Skin epidermis (tissue), 12 donors: ENCODE data around the gene COL8A1.

Experiments
- H3K27ac ChIP-seq, 21 experiments: fragments of 200-600 bp; sonication (generic) in 11 of 21; one replicate each; pipeline ENCODE4 v1.5.0; 2020; ENCODE audit warnings: mild to moderate bottlenecking in 3 of 21, inconsistent platforms in 2 of 21, moderate library complexity in 2 of 21
- H3K4me3 ChIP-seq, 7 experiments: fragments of 200-600 bp; sonication (generic) in 2 of 7; one replicate each; pipeline ENCODE4 v1.5.0; 2020; ENCODE audit warnings: inconsistent platforms in 2 of 7, mild to moderate bottlenecking in 2 of 7, moderate library complexity in 1 of 7

COL8A1 gene

GRCh38 chr3:99776516-99777209, 138.3 kb downstream of the COL8A1 start:
- Histone ChIP-seq H3K27ac (no peak overlapping the region), H3K4me3 (no peak overlapping the region)

- no peak overlapping the region for H3K4me3 ChIP-seq
- no peak overlapping the region for H3K27ac ChIP-seq
These were observed 138.8 kb downstream of the COL8A1 start for GRCh38 chr3:99777210-99777549.

- Histone ChIP-seq H3K4me3 (no peak overlapping the region), H3K27ac (no peak overlapping the region)
These were observed 139.3 kb downstream of the COL8A1 start for GRCh38 chr3:99777708-99778107.

- no peak overlapping the region for H3K4me3 ChIP-seq
- peak overlapping the region in 1 of 21 experiments; percentile 27 for H3K27ac ChIP-seq
These were observed 142.4 kb downstream of the COL8A1 start for GRCh38 chr3:99780749-99781148.

GRCh38 chr3:99781761-99782160, 143.4 kb downstream of the COL8A1 start:
- H3K4me3 ChIP-seq: no peak overlapping the region
- H3K27ac ChIP-seq: no peak overlapping the region

GRCh38 chr3:99783011-99783573, 144.7 kb downstream of the COL8A1 start:
- Histone ChIP-seq H3K27ac (no peak overlapping the region), H3K4me3 (no peak overlapping the region)

- Histone ChIP-seq H3K4me3 (no peak overlapping the region), H3K27ac (no peak overlapping the region)
These were observed 150.8 kb downstream of the COL8A1 start for GRCh38 chr3:99789011-99789721.

- no peak overlapping the region for H3K4me3 ChIP-seq
- no peak overlapping the region for H3K27ac ChIP-seq
These were observed 156.1 kb downstream of the COL8A1 start for GRCh38 chr3:99794485-99794884.

GRCh38 chr3:99795573-99795972, 157.2 kb downstream of the COL8A1 start:
- no peak overlapping the region for H3K4me3 ChIP-seq
- H3K27ac ChIP-seq: no peak overlapping the region

GRCh38 chr3:99799422-99799821, 161.0 kb downstream of the COL8A1 start:
- no peak overlapping the region for H3K4me3 ChIP-seq
- H3K27ac ChIP-seq: no peak overlapping the region

- no peak overlapping the region for H3K4me3 ChIP-seq
- no peak overlapping the region for H3K27ac ChIP-seq
These were observed 164.9 kb downstream of the COL8A1 start for GRCh38 chr3:99803297-99803696.

- H3K4me3 ChIP-seq: no peak overlapping the region
These were observed 166.8 kb downstream of the COL8A1 start for GRCh38 chr3:99805160-99805559.

GRCh38 chr3:99808163-99808794, 169.9 kb downstream of the COL8A1 start:
- H3K4me3 ChIP-seq: no peak overlapping the region
- H3K27ac ChIP-seq: no peak overlapping the region

More at GRCh38 chr3:99805160-99805559, 166.8 kb downstream of the COL8A1 start:
- H3K27ac ChIP-seq: no peak overlapping the region

- Histone ChIP-seq H3K4me3 (no peak overlapping the region), H3K27ac (no peak overlapping the region)
These were observed 171.2 kb downstream of the COL8A1 start for GRCh38 chr3:99809565-99809964.

- no peak overlapping the region for H3K27ac ChIP-seq
- no peak overlapping the region for H3K4me3 ChIP-seq
These were observed 172.0 kb downstream of the COL8A1 start for GRCh38 chr3:99810403-99810802.

- peak overlapping the region; percentile 60 to 90 (median 73) for H3K4me3 ChIP-seq
These were observed 178.6 kb downstream of the COL8A1 start for GRCh38 chr3:99817047-99817436.

GRCh38 chr3:99817437-99818240, 179.2 kb downstream of the COL8A1 start, which contains the start of gene CMSS1:
Gene CMSS1, plus strand, starts transcription at chr3:99817862.
- H3K4me3 ChIP-seq: peak within 1 kb of the TSS; percentile 60 to 90 (median 73)
- peak within 1 kb of the TSS in 20 of 21 experiments; percentile 73 to 93 (median 90) for H3K27ac ChIP-seq

More at GRCh38 chr3:99817047-99817436, 178.6 kb downstream of the COL8A1 start:
- peak overlapping the region in 16 of 21 experiments; percentile 74 to 93 (median 91) for H3K27ac ChIP-seq

GRCh38 chr3:99818818-99819217, 180.4 kb downstream of the COL8A1 start:
- Histone ChIP-seq H3K4me3 (no peak overlapping the region), H3K27ac (peak overlapping the region in 1 of 21 experiments; percentile 91)
